K562 (cell line): ENCODE data around the gene TXNIP. TPM values are rescaled to one million over a fixed set of nuclear protein-coding genes. Genes with fewer than 3 reads are reported as not detected.

Experiments used
- ATAC-seq: fragments of 200-7000 bp; cut with Tn5 transposase; 3 replicates; pipeline ENCODE4 v1.9.1; 2020; ENCODE audit warnings: moderate library complexity
- BruUV-seq: library from RNA; stranded (reverse); fragments of 400-500 nt; replicated peaks from 2 replicates; lab custom pipeline; 2021; lab: Mats Ljungman, UMichigan
- CTCF ChIA-PET: fragments of 300-600 bp; formaldehyde crosslinking; extraction: SDS; loops from one replicate; lab custom pipeline; 2021; ENCODE audit warnings: low intra/inter-chr PET ratio; lab: Yijun Ruan, JAX
- POLR2A ChIA-PET: fragments of 300-600, 350-650 bp; sonication (Branson Sonifier 250); formaldehyde crosslinking; extraction: SDS; loops from one replicate; lab custom pipeline; 2021; ENCODE audit warnings: antibody characterized with exemption, inconsistent platforms; lab: Yijun Ruan, JAX
- DNase-seq, 4 experiments: peaks; one replicate each; pipeline versions ENCODE4 v3.0.0 to v3.0.0-alpha.2; 2011 to 2018; ENCODE audit warnings: low spot score in 3 of 4, mixed read lengths in 3 of 4; ENCODE audit errors: extremely low read depth in 1 of 4
- FAIRE-seq: peaks from 2 replicates; lab custom pipeline; 2011; peaks lifted over from hg19 to GRCh38; lab: Jason Lieb, UNC
- H2AFZ ChIP-seq: 2 replicates; pipeline ENCODE4 v1.6.0; 2011; ENCODE audit warnings: low read depth, low read length, control low read depth, inconsistent platforms
- H3K27ac ChIP-seq: fragments of 200-600 bp; 3 replicates; pipeline ENCODE4 v1.8.0; 2011; ENCODE audit warnings: low read depth, mild to moderate bottlenecking, control low read depth, inconsistent platforms, low read length, moderate library complexity, mixed read lengths; ENCODE audit errors: extremely low read depth
- H3K27me3 ChIP-seq, 2 experiments: fragments of 300-600 bp in 1 of 2; 2 replicates in 1 of 2; 3 replicates in 1 of 2; pipeline versions ENCODE4 v1.6.0 to v1.8.0; 2011; ENCODE audit warnings: inconsistent platforms in 2 of 2, low read length in 2 of 2, mild to moderate bottlenecking in 1 of 2, mixed read lengths in 1 of 2, moderate library complexity in 1 of 2; ENCODE audit not compliant: control insufficient read depth in 2 of 2, insufficient read depth in 2 of 2
- H3K36me3 ChIP-seq: fragments of 300-600 bp; 3 replicates; pipeline ENCODE4 v1.8.0; 2011; ENCODE audit warnings: mild to moderate bottlenecking, low read length, inconsistent platforms; ENCODE audit not compliant: control insufficient read depth, insufficient read depth
- H3K4me1 ChIP-seq, 2 experiments: fragments of 200-600 bp in 1 of 2; replicated peaks in 1 of 2; 2 replicates in 1 of 2; 3 replicates in 1 of 2; pipeline versions ENCODE4 v1.5.1 to v1.8.0; 2011; ENCODE audit warnings: inconsistent platforms in 2 of 2, low read length in 2 of 2, mild to moderate bottlenecking in 1 of 2, mixed read lengths in 1 of 2, moderate library complexity in 1 of 2; ENCODE audit not compliant: control insufficient read depth in 2 of 2, insufficient read depth in 2 of 2
- H3K4me2 ChIP-seq: 2 replicates; pipeline ENCODE4 v1.6.1; 2011; ENCODE audit warnings: low read length, control low read depth, inconsistent platforms, mixed read lengths; ENCODE audit not compliant: insufficient read depth
- H3K4me3 ChIP-seq: fragments of 200-600 bp; sonication (generic), shearing (Covaris generic); 2 replicates; pipeline ENCODE4 v1.5.1; 2016; ENCODE audit warnings: control low read depth, inconsistent platforms
- H3K79me2 ChIP-seq: fragments of 200-600 bp; 3 replicates; pipeline ENCODE4 v1.8.0; 2011; ENCODE audit warnings: low read length, inconsistent platforms; ENCODE audit not compliant: control insufficient read depth, insufficient read depth
- H3K9ac ChIP-seq, 2 experiments: 2 replicates each; pipeline versions ENCODE4 v1.6.0 to v1.6.1; 2011; ENCODE audit warnings: low read depth in 2 of 2, low read length in 2 of 2, control low read depth in 1 of 2, inconsistent platforms in 1 of 2, mild to moderate bottlenecking in 1 of 2, mixed read lengths in 1 of 2; ENCODE audit not compliant: insufficient read depth in 1 of 2
- H3K9me1 ChIP-seq: one replicate; pipeline ENCODE4 v1.6.0; 2011; ENCODE audit warnings: inconsistent platforms, mild to moderate bottlenecking, low read length, moderate library complexity; ENCODE audit not compliant: control insufficient read depth, insufficient read depth
- H3K9me3 ChIP-seq: replicated peaks from 2 replicates; pipeline ENCODE4 v1.5.1; 2011; ENCODE audit warnings: low read depth, low read length, inconsistent platforms; ENCODE audit not compliant: control insufficient read depth, insufficient read depth
- H4K20me1 ChIP-seq: replicated peaks from 2 replicates; pipeline ENCODE4 v1.6.1; 2011; ENCODE audit warnings: low read length, inconsistent platforms, mixed read lengths; ENCODE audit not compliant: control insufficient read depth, insufficient read depth
- EP400 ChIP-seq: fragments of 450-650 bp; IDR thresholded peaks from 2 replicates; pipeline ENCODE4 v1.6.1; 2017; ENCODE audit warnings: antibody characterized with exemption, mild to moderate bottlenecking, moderate library complexity
- MED1 ChIP-seq: sonication (generic); formaldehyde crosslinking; IDR thresholded peaks from 2 replicates; pipeline ENCODE4 v1.8.1; 2023; ENCODE audit warnings: missing genetic modification reagents, borderline replicate concordance
- POU5F1 ChIP-seq: fragments of 150-350 bp; IDR thresholded peaks from 2 replicates; pipeline ENCODE4 v1.6.1; 2014; ENCODE audit warnings: borderline replicate concordance, low read length, low read depth, mild to moderate bottlenecking; ENCODE audit not compliant: partially characterized antibody
- RHOXF2B ChIP-seq: fragments of 250-450 bp; sonication (Bioruptor Pico); conservative IDR thresholded peaks from 2 replicates; pipeline ENCODE4 v1.5.1; 2021
- TCF7 ChIP-seq: sonication (generic); IDR thresholded peaks from 2 replicates; pipeline ENCODE4 v1.6.1; 2016; ENCODE audit warnings: antibody characterized with exemption, borderline replicate concordance
- WGBS: fragments of 100-300 bp; shearing (Covaris generic); methylation state at CpG from one replicate; pipeline ENCODE4 v1.1.6; 2016; ENCODE audit warnings: low coverage, mixed read lengths; ENCODE audit not compliant: insufficient coverage; ENCODE audit errors: missing lambda C conversion rate; 5-methylcytosine and 5-hydroxymethylcytosine counted together
- in situ Hi-C: fragments of 300-500 bp; cut with MboI; formaldehyde crosslinking; loops from 4 replicates; pipeline ENCODE4 v1.15.0; 2018; ENCODE audit warnings: inconsistent platforms, mixed read lengths
- intact Hi-C: fragments of 100-400 bp; cut with micrococcal nuclease; formaldehyde crosslinking; loops from 2 replicates; pipeline ENCODE4 v1.14.2; 2022
- polyA plus RNA-seq, 8 experiments: library from polyadenylated mRNA; depleted of rRNA in 4 of 8; stranded (reverse) in 5 of 8; unstranded in 3 of 8; fragments of >200 nt; fragmentation: Nextera tagmentation in 2 of 8; fragmentation: Illumina TruSeq in 1 of 8; extraction: Ambion mirVana in 2 of 8; extraction: Trizol in 1 of 8; gene quantifications; 2 replicates each; pipeline versions ENCODE4 v1.2.1 to v1.2.3, GENCODE V29; 2011 to 2014; ENCODE audit warnings: inconsistent platforms in 1 of 8, missing spikeins in 1 of 8
- total RNA-seq, 7 experiments: library from RNA; depleted of rRNA in 6 of 7; stranded (reverse); fragments of >200 nt in 6 of 7; fragmentation: Illumina TruSeq in 2 of 7; extraction: Trizol in 2 of 7; gene quantifications; 2 replicates each; pipeline versions ENCODE4 v1.2.1 to v1.2.3, GENCODE V29; 2011 to 2021; ENCODE audit warnings: low replicate concordance in 1 of 7
- TF ChIP-seq, protein P1 (sequence below): sonication (generic); formaldehyde crosslinking; IDR thresholded peaks from 2 replicates; pipeline ENCODE4 v1.8.0; 2022; ENCODE audit warnings: mild to moderate bottlenecking, missing genetic modification reagents

Gene TXNIP
- total and polyA plus RNA-seq, 9 of the 15 experiments (the other 6 are each of a cell fraction or from before 2014, with no cell fraction given) = 120 to 499 (median 257) TPM

- POLR2A ChIA-PET = interaction anchor here (1.3 to 2.0 kb wide), 6 partner anchors 12 to 31 kb away, joined by 3 to 8 read pairs (median 6); partner anchors contain the start of gene HJV
- peak overlapping the region; percentile 22; the same call in 1 of the 2 replicates for H2AFZ ChIP-seq
- intact Hi-C loops (loop anchor here (10.0 kb wide), 1 partner anchor 285 kb away; no protein-coding TSS in a partner anchor), in situ Hi-C loops (loop anchor here (5.0 kb wide), 1 partner anchor 163 kb away; the partner anchor contains the start of gene NUDT17)
- no peak for ATAC-seq
- no peak for FAIRE-seq
- no peak overlapping the region for H3K4me2 ChIP-seq
- H3K79me2 ChIP-seq = no peaks in the 10 kb centered on the region
- H3K27ac ChIP-seq = peak overlapping the region; percentile 25; the same call in 1 of the 3 replicates
- TF ChIP-seq TCF7 (no peak), RHOXF2B (CRISPR knock-in tag) (no peak), MED1 (CRISPR knock-in tag) (no peak), POU5F1 (no peak), EP400 (no peak)
- TF ChIP-seq, protein P1, sequence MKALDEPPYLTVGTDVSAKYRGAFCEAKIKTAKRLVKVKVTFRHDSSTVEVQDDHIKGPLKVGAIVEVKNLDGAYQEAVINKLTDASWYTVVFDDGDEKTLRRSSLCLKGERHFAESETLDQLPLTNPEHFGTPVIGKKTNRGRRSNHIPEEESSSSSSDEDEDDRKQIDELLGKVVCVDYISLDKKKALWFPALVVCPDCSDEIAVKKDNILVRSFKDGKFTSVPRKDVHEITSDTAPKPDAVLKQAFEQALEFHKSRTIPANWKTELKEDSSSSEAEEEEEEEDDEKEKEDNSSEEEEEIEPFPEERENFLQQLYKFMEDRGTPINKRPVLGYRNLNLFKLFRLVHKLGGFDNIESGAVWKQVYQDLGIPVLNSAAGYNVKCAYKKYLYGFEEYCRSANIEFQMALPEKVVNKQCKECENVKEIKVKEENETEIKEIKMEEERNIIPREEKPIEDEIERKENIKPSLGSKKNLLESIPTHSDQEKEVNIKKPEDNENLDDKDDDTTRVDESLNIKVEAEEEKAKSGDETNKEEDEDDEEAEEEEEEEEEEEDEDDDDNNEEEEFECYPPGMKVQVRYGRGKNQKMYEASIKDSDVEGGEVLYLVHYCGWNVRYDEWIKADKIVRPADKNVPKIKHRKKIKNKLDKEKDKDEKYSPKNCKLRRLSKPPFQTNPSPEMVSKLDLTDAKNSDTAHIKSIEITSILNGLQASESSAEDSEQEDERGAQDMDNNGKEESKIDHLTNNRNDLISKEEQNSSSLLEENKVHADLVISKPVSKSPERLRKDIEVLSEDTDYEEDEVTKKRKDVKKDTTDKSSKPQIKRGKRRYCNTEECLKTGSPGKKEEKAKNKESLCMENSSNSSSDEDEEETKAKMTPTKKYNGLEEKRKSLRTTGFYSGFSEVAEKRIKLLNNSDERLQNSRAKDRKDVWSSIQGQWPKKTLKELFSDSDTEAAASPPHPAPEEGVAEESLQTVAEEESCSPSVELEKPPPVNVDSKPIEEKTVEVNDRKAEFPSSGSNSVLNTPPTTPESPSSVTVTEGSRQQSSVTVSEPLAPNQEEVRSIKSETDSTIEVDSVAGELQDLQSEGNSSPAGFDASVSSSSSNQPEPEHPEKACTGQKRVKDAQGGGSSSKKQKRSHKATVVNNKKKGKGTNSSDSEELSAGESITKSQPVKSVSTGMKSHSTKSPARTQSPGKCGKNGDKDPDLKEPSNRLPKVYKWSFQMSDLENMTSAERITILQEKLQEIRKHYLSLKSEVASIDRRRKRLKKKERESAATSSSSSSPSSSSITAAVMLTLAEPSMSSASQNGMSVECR = no peak
- no peak overlapping the region for H3K9ac ChIP-seq
- H3K27me3 ChIP-seq = no peaks in the 10 kb centered on the region
- H4K20me1 ChIP-seq = no peaks in the 10 kb centered on the region
- H3K4me1 ChIP-seq = peaks cover 11 to 14% of the 10 kb centered on the region in 2 experiments
- DNase-seq = no peak
- H3K4me3 ChIP-seq = no peak overlapping the region
- CTCF ChIA-PET = no interaction called here
- WGBS = 93% methylated on average over 4 of the region's 8 CpGs
- H3K9me1 ChIP-seq = no peaks in the 10 kb centered on the region
- BruUV-seq = no TSS peak
- H3K36me3 ChIP-seq = no peaks in the 10 kb centered on the region
- H3K9me3 ChIP-seq = no peaks in the 10 kb centered on the region
Observed at GRCh38 chr1:146010126-146010738, 13.9 kb upstream of the TXNIP start.
